HEK293T (cell line): ENCODE data around the gene FAF2.

Experiments
- ARNT ChIP-seq: fragments of 450-650 bp; IDR thresholded peaks from 2 replicates; pipeline ENCODE4 v1.6.1; 2017; ENCODE audit warnings: mild to moderate bottlenecking
- BHLHE40 ChIP-seq: fragments of 450-650 bp; IDR thresholded peaks from 2 replicates; pipeline ENCODE4 v1.6.1; 2016; ENCODE audit warnings: mild to moderate bottlenecking, moderate library complexity, borderline replicate concordance
- CTBP1 ChIP-seq: fragments of 450-650 bp; IDR thresholded peaks from 2 replicates; pipeline ENCODE4 v1.6.1; 2016; ENCODE audit warnings: borderline replicate concordance
- ELF4 ChIP-seq: fragments of 450-650 bp; IDR thresholded peaks from 2 replicates; pipeline ENCODE4 v1.6.1; 2017; ENCODE audit warnings: antibody characterized with exemption
- FOXA1 ChIP-seq: fragments of 450-650 bp; IDR thresholded peaks from 2 replicates; pipeline ENCODE4 v1.6.1; 2016; ENCODE audit warnings: mild to moderate bottlenecking
- FOXM1 ChIP-seq: fragments of 450-650 bp; IDR thresholded peaks from 2 replicates; pipeline ENCODE4 v1.6.1; 2017; ENCODE audit warnings: mild to moderate bottlenecking, borderline replicate concordance
- NFRKB ChIP-seq: fragments of 450-650 bp; IDR thresholded peaks from 2 replicates; pipeline ENCODE4 v1.6.1; 2016; ENCODE audit warnings: mild to moderate bottlenecking, moderate library complexity
- SP1 ChIP-seq: fragments of 450-650 bp; IDR thresholded peaks from 2 replicates; pipeline ENCODE4 v1.6.1; 2017
- SUZ12 ChIP-seq: fragments of 450-650 bp; IDR thresholded peaks from 2 replicates; pipeline ENCODE4 v1.6.1; 2016; ENCODE audit warnings: mild to moderate bottlenecking
- TARDBP ChIP-seq: fragments of 450-650 bp; IDR thresholded peaks from 2 replicates; pipeline ENCODE4 v1.6.1; 2016
- ZNF384 ChIP-seq: fragments of 450-650 bp; IDR thresholded peaks from 2 replicates; pipeline ENCODE4 v1.6.1; 2016
- TF ChIP-seq, protein P1 (sequence below): fragments of 450-650 bp; IDR thresholded peaks from 2 replicates; pipeline ENCODE4 v1.6.1; 2016

DNA sequence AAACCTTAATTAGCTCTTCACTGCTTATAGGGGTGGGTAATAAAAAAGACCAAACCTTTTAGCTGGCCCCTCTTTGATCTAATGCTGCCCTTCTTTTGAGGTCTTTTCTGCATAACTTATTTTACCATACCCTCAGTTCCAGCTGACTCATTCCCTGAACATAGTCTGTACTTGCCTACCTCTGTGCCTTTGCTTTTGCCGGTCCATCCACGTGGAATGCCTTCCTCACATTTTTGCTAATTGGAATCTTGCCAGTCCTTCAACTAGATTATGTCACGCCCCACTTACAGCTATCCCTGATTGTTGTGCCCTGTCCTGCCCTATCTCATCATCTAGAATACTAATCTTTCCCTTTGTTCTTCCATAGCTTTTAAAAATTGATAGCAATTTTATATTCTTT, 44.2 kb downstream of the FAF2 start:
- TF ChIP-seq ZNF384 (no peak), SP1 (no peak), NFRKB (no peak), TARDBP (no peak), ARNT (no peak), FOXM1 (no peak), SUZ12 (no peak), BHLHE40 (no peak), FOXA1 (no peak), ELF4 (no peak), CTBP1 (no peak)
- TF ChIP-seq, protein P1, sequence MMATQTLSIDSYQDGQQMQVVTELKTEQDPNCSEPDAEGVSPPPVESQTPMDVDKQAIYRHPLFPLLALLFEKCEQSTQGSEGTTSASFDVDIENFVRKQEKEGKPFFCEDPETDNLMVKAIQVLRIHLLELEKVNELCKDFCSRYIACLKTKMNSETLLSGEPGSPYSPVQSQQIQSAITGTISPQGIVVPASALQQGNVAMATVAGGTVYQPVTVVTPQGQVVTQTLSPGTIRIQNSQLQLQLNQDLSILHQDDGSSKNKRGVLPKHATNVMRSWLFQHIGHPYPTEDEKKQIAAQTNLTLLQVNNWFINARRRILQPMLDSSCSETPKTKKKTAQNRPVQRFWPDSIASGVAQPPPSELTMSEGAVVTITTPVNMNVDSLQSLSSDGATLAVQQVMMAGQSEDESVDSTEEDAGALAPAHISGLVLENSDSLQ, result no peak
